ENCODE measurements around the gene FMNL2.

DNA sequence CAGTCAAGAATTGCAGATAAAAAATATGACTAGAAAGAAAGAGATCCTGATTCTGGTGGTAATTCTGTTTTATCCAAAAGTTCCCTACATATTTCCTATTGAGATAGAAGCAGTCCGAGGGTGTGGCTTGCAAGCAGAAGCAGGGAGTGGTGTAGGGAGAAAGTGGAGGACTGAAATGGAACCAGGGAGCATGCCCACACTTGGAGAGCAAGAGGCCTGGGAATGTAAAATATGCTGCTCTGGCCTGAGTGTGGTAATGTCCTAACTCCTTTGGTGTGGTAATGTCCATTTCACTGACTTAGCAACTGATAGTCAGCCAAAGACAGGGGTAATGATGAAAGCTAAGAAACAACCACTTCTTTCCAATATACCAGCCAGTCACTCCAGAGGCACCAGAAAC lies 30.1 kb upstream of the FMNL2 start:
- TF ChIP-seq POLR2AphosphoS5 (IDR thresholded peaks at IDR 0.05; ENCODE audit: borderline replicate concordance, low read depth, low read length) (no peak), EZH2 (IDR thresholded peaks at IDR 0.05) (no peak), FOXP2 (optimal IDR thresholded peaks at IDR 0.05; ENCODE audit: control extremely low read depth, extremely low read length, insufficient read depth) (no peak)
